GM12878 (cell line): Measurements from ENCODE around the gene PTPRN2. TPM values are rescaled to one million over a fixed set of nuclear protein-coding genes. Genes with fewer than 3 reads are reported as not detected.

Experiments
- ATAC-seq: fragments of 200-7000 bp; cut with Tn5 transposase; 3 replicates; pipeline ENCODE4 v1.9.1; 2020; ENCODE audit warnings: mild to moderate bottlenecking, moderate library complexity
- BruUV-seq: library from RNA; stranded (reverse); fragments of 400-500 nt; replicated peaks from 2 replicates; lab custom pipeline; 2021; lab: Mats Ljungman, UMichigan
- CTCF ChIA-PET: fragments of 300-600 bp; sonication (Branson Sonifier 250); formaldehyde crosslinking; extraction: SDS; loops from one replicate; lab custom pipeline; 2021; ENCODE audit warnings: inconsistent platforms; lab: Yijun Ruan, JAX
- POLR2A ChIA-PET: fragments of 350-600 bp; formaldehyde crosslinking; extraction: SDS; loops from one replicate; lab custom pipeline; 2021; ENCODE audit warnings: inconsistent platforms; lab: Charles Lee
- RAD21 ChIA-PET: fragments of 300-600 bp; sonication (Branson Sonifier 250); formaldehyde crosslinking; loops from one replicate; lab custom pipeline; 2023; ENCODE audit warnings: antibody characterized with exemption; ENCODE audit not compliant: unreplicated experiment; lab: Charles Lee
- SMC1A ChIA-PET: fragments of 300-600 bp; sonication (Branson Sonifier 250); formaldehyde crosslinking; loops from one replicate; lab custom pipeline; 2023; ENCODE audit not compliant: unreplicated experiment, uncharacterized antibody; lab: Charles Lee
- DNase-seq: peaks from one replicate; pipeline ENCODE4 v3.0.0-alpha.2; 2011; ENCODE audit warnings: low read depth, low spot score
- FAIRE-seq: peaks from 3 replicates; lab custom pipeline; 2011; peaks lifted over from hg19 to GRCh38; lab: Jason Lieb, UNC
- H2AFZ ChIP-seq: 2 replicates; pipeline ENCODE4 v1.6.0; 2011; ENCODE audit warnings: low read depth, low read length, control low read depth; ENCODE audit not compliant: control insufficient read depth
- H3K27ac ChIP-seq: 2 replicates; pipeline ENCODE4 v1.5.1; 2011; ENCODE audit warnings: control low read depth; ENCODE audit not compliant: control insufficient read depth, insufficient read depth
- H3K27me3 ChIP-seq, 2 experiments: replicated peaks in 1 of 2; 2 replicates each; pipeline versions ENCODE4 v1.6.0 to v1.6.1; 2011; ENCODE audit warnings: low read length in 1 of 2; ENCODE audit not compliant: control insufficient read depth in 2 of 2, insufficient read depth in 2 of 2
- H3K36me3 ChIP-seq, 2 experiments: 2 replicates each; pipeline ENCODE4 v1.5.1; 2011; ENCODE audit warnings: low read length in 1 of 2; ENCODE audit not compliant: control insufficient read depth in 2 of 2, insufficient read depth in 2 of 2
- H3K4me1 ChIP-seq: 2 replicates; pipeline ENCODE4 v1.6.1; 2011; ENCODE audit warnings: mild to moderate bottlenecking, low read length, moderate library complexity, mixed read lengths; ENCODE audit not compliant: control insufficient read depth, insufficient read depth
- H3K4me2 ChIP-seq: 2 replicates; pipeline ENCODE4 v1.6.0; 2011; ENCODE audit warnings: control low read depth; ENCODE audit not compliant: control insufficient read depth, insufficient read depth
- H3K4me3 ChIP-seq: fragments of 200-600 bp; sonication (generic); 2 replicates; pipeline ENCODE4 v1.5.1; 2016
- H3K79me2 ChIP-seq: 2 replicates; pipeline ENCODE4 v1.6.0; 2011; ENCODE audit warnings: low read length; ENCODE audit not compliant: control insufficient read depth, insufficient read depth
- H3K9ac ChIP-seq: 2 replicates; pipeline ENCODE4 v1.8.0; 2011; ENCODE audit warnings: low read length, control low read depth, mixed read lengths; ENCODE audit not compliant: control insufficient read depth, insufficient read depth
- H3K9me3 ChIP-seq: replicated peaks from 3 replicates; pipeline ENCODE4 v1.5.1; 2011; ENCODE audit warnings: mild to moderate bottlenecking, low read length; ENCODE audit not compliant: control insufficient read depth, insufficient read depth
- H4K20me1 ChIP-seq: 2 replicates; pipeline ENCODE4 v1.6.0; 2011; ENCODE audit not compliant: control insufficient read depth, insufficient read depth
- ATF3 ChIP-seq: IDR thresholded peaks from 2 replicates; pipeline ENCODE4 v1.6.1; 2011; ENCODE audit warnings: low read depth, mild to moderate bottlenecking, low read length, moderate library complexity, borderline replicate concordance; ENCODE audit errors: extremely low read depth
- BCLAF1 ChIP-seq: fragments of 450-650 bp; IDR thresholded peaks from 2 replicates; pipeline ENCODE4 v1.6.1; 2017; ENCODE audit warnings: antibody characterized with exemption, mild to moderate bottlenecking, moderate library complexity
- CBX3 ChIP-seq: fragments of 200-600 bp; sonication (generic); IDR thresholded peaks from 2 replicates; pipeline ENCODE4 v1.6.1; 2016; ENCODE audit warnings: low read depth, borderline replicate concordance
- CHD4 ChIP-seq: fragments of 200-600 bp; sonication (generic); IDR thresholded peaks from 2 replicates; pipeline ENCODE4 v1.6.1; 2016; ENCODE audit warnings: mild to moderate bottlenecking
- HCFC1 ChIP-seq: fragments of 150-350 bp; IDR thresholded peaks from 2 replicates; pipeline ENCODE4 v1.6.1; 2014; ENCODE audit warnings: low read length
- MAX ChIP-seq: IDR thresholded peaks from 2 replicates; pipeline ENCODE4 v1.6.1; 2012; ENCODE audit warnings: low read depth, low read length, improper control_type of control experiment
- MYB ChIP-seq: fragments of 150-350 bp; IDR thresholded peaks from 2 replicates; pipeline ENCODE4 v1.6.1; 2014; ENCODE audit warnings: mild to moderate bottlenecking, low read depth, low read length, borderline replicate concordance
- NFIC ChIP-seq: IDR thresholded peaks from 2 replicates; pipeline ENCODE4 v1.6.1; 2012; ENCODE audit warnings: low read depth, mild to moderate bottlenecking, inconsistent platforms, low read length, moderate library complexity
- POLR2AphosphoS5 ChIP-seq: IDR thresholded peaks from 2 replicates; pipeline ENCODE4 v1.6.1; 2011; ENCODE audit warnings: mild to moderate bottlenecking, low read length, inconsistent platforms
- RAD21 ChIP-seq: IDR thresholded peaks from 2 replicates; pipeline ENCODE4 v1.6.1; 2011; ENCODE audit warnings: mild to moderate bottlenecking, low read depth, low read length, moderate library complexity; ENCODE audit not compliant: insufficient read depth
- RB1 ChIP-seq: fragments of 450-650 bp; formaldehyde crosslinking; IDR thresholded peaks from 2 replicates; pipeline ENCODE4 v1.6.1; 2017; ENCODE audit warnings: mild to moderate bottlenecking, borderline replicate concordance
- SUPT20H ChIP-seq: IDR thresholded peaks from 2 replicates; pipeline ENCODE4 v1.6.1; 2011; ENCODE audit warnings: low read depth, mild to moderate bottlenecking, low read length, moderate library complexity, borderline replicate concordance; ENCODE audit not compliant: control insufficient read depth
- WRNIP1 ChIP-seq: IDR thresholded peaks from 2 replicates; pipeline ENCODE4 v1.6.1; 2011; ENCODE audit warnings: low read depth, low read length, improper control_type of control experiment, borderline replicate concordance
- ZNF622 ChIP-seq: fragments of 450-650 bp; IDR thresholded peaks from 2 replicates; pipeline ENCODE4 v1.6.1; 2017; ENCODE audit warnings: mild to moderate bottlenecking, inconsistent platforms
- WGBS: methylation state at CpG from one replicate; pipeline ENCODE4 v1.1.6; 2016; ENCODE audit warnings: low lambda C conversion rate; ENCODE audit not compliant: insufficient replicate concordance, insufficient coverage; ENCODE audit errors: missing lambda C conversion rate; 5-methylcytosine and 5-hydroxymethylcytosine counted together
- in situ Hi-C: fragments of 300-500 bp; cut with MboI; formaldehyde crosslinking; loops from 9 replicates; pipeline ENCODE4 v1.14.3; 2018; ENCODE audit warnings: mixed read lengths
- intact Hi-C: fragments of 100-400 bp; cut with micrococcal nuclease; formaldehyde crosslinking; loops from one replicate; pipeline ENCODE4 v1.14.2; 2022; ENCODE audit not compliant: unreplicated experiment
- polyA plus RNA-seq, 11 experiments: library from polyadenylated mRNA; depleted of rRNA in 4 of 11; unstranded in 6 of 11; stranded (reverse) in 5 of 11; fragments of >200 nt; fragmentation: Nextera tagmentation in 4 of 11; fragmentation: Illumina TruSeq in 1 of 11; extraction: Ambion mirVana in 4 of 11; extraction: Trizol in 1 of 11; gene quantifications; 1 replicate in 1 of 11; 2 replicates in 10 of 11; pipeline versions ENCODE4 v1.2.1 to v1.2.3, GENCODE V29; 2011 to 2016; ENCODE audit warnings: inconsistent platforms in 2 of 11, missing spikeins in 2 of 11, low read depth in 1 of 11
- total RNA-seq, 4 experiments: library from RNA; depleted of rRNA in 3 of 4; stranded (reverse); fragments of >200 nt in 3 of 4; fragmentation: Illumina TruSeq in 1 of 4; extraction: Trizol in 1 of 4; gene quantifications; 2 replicates each; pipeline versions ENCODE4 v1.2.1 to v1.2.3, GENCODE V29; 2013 to 2021
- TF ChIP-seq, protein P1 (sequence below): fragments of 450-650 bp; IDR thresholded peaks from 2 replicates; pipeline ENCODE4 v1.6.1; 2017; ENCODE audit warnings: borderline replicate concordance

The PTPRN2 gene
- total and polyA plus RNA-seq, 10 of the 15 experiments (the other 5 are each of a cell fraction or from before 2014, with no cell fraction given), result 5.4 TPM; not detected in 9

DNA sequence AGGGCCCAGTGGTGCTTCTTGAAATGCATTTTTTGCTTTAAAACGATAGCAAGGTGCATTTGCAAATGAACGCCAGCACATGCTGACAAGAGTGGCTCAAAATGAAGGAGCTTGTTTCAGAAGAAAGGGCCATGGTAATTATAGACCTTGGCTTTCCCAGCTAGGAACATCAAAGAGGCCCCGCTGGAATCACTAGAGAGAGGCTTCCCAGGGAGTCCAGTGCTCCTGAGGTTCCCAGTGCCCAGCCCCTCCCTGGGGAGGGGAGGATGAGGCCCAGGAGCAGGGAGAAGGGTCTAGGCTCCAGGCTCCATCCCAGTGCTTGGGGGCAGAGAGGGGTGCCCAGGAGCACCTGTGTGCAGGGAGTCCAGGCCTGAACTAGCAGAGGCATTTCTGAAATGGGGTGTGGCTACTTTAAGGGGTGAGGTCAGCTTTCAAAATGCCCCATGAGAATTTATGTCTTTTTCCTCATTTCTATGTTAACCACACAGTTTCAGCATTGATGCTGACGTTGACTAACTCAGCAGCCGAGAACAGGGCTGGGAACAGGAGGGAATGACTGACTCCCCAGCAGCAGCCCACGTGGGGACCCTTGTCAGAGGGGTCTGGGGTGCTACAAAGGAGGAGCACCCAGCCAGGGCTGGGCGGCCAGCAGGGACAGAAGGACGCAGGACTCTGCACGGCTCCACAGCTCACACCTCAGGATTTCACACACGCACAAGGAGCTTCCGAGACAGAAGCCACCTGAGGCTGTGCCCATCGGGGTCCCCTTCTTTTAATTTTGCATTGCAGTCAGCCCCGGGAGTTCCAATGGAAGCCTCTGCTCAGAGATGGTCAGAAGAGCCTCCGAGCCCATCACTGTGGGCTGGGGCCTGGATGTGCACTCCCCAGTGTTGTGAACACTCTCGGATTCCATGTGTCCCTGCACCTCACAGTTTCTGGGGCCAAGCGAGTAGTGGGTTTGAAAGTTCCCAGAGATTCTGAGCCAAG is 570.2 kb downstream of the PTPRN2 start:
- no peak for ATAC-seq
- no peak for TF ChIP-seq CBX3
- no peak for TF ChIP-seq RB1
- no peak for TF ChIP-seq POLR2AphosphoS5
- TF ChIP-seq MYB, result no peak
- TF ChIP-seq NFIC, result no peak
- no peak for TF ChIP-seq SUPT20H
- no peak for TF ChIP-seq HCFC1
- no peak for TF ChIP-seq CHD4
- TF ChIP-seq, protein P1, sequence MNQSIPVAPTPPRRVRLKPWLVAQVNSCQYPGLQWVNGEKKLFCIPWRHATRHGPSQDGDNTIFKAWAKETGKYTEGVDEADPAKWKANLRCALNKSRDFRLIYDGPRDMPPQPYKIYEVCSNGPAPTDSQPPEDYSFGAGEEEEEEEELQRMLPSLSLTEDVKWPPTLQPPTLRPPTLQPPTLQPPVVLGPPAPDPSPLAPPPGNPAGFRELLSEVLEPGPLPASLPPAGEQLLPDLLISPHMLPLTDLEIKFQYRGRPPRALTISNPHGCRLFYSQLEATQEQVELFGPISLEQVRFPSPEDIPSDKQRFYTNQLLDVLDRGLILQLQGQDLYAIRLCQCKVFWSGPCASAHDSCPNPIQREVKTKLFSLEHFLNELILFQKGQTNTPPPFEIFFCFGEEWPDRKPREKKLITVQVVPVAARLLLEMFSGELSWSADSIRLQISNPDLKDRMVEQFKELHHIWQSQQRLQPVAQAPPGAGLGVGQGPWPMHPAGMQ, result no peak
- no peak for TF ChIP-seq BCLAF1
- TF ChIP-seq ATF3, result no peak
- TF ChIP-seq MAX, result no peak
- TF ChIP-seq WRNIP1, result no peak
- no peak for TF ChIP-seq RAD21
- no peak for TF ChIP-seq ZNF622
- no peaks in the 10 kb centered on the region for H3K79me2 ChIP-seq
- no peaks in the 10 kb centered on the region for H3K27me3 ChIP-seq
- intact Hi-C loops (no loop called here), in situ Hi-C loops (no loop called here)
- SMC1A ChIA-PET, result no interaction called here
- WGBS, result 36% methylated on average over 16 of the region's 16 CpGs
- H3K4me3 ChIP-seq, result no peak overlapping the region
- POLR2A ChIA-PET, result no interaction called here
- no peaks in the 10 kb centered on the region; the same call in 2 of the 3 replicates for H3K9me3 ChIP-seq
- H3K9ac ChIP-seq, result no peak overlapping the region
- no peak for FAIRE-seq
- no peak overlapping the region for H2AFZ ChIP-seq
- DNase-seq, result no peak
- H3K36me3 ChIP-seq, result no peaks in the 10 kb centered on the region
- no peak overlapping the region for H3K27ac ChIP-seq
- no peak overlapping the region for H3K4me2 ChIP-seq
- CTCF ChIA-PET, result no interaction called here
- BruUV-seq, result no TSS peak
- no peaks in the 10 kb centered on the region for H4K20me1 ChIP-seq
- no peaks in the 10 kb centered on the region for H3K4me1 ChIP-seq
- RAD21 ChIA-PET, result no interaction called here
